Measurements from ENCODE around the gene FAM9A. TPM values are rescaled to one million over a fixed set of nuclear protein-coding genes. Genes with fewer than 3 reads are reported as not detected.
A peak's percentile ranks its signal among the peaks of the same experiment; 100 is the strongest.

The FAM9A gene
- total and polyA plus RNA-seq, 2 of the 4 experiments (the other 2 are of a cell fraction), result not detected

GRCh38 chrX:8782595-8782994 lies 18.6 kb downstream of the FAM9A start:
- no TSS peak for BruUV-seq (replicated peaks)
- H2AFZ ChIP-seq (replicated peaks; ENCODE audit: low read length, poor library complexity), result peak overlapping the region; percentile 56
- WGBS, 2 experiments (ENCODE audit: extremely low coverage in 2 of 2, insufficient read length in 1 of 2), result 80% methylated on average over 6 of the region's 9 CpGs; no CpG with 5 or more reads in 1 of the 2 experiments

More at GRCh38 chrX:8782595-8782994, 18.6 kb downstream of the FAM9A start:
- no peak overlapping the region for H3K23ac ChIP-seq (ENCODE audit: low read depth, low read length)
- in situ Hi-C loops (cut with MboI; ENCODE audit: low sequenced_read_pairs) (no loop called here), intact Hi-C loops (cut with micrococcal nuclease) (no loop called here), dilution Hi-C loops (cut with HindIII; ENCODE audit: low sequenced_read_pairs, unreplicated experiment) (no loop called here)
- H3K14ac ChIP-seq (replicated peaks; ENCODE audit: low read depth, low read length), result no peak overlapping the region
- POLR2A ChIA-PET (ENCODE audit: unreplicated experiment), result no interaction called here
- no peak overlapping the region for H3K4me3 ChIP-seq (ENCODE audit: insufficient read depth, low read depth, low read length)
- CTCF ChIA-PET, result no interaction called here
- H2AK9ac ChIP-seq (replicated peaks; ENCODE audit: low read depth, low read length, poor library complexity), result no peak overlapping the region
- H4K20me1 ChIP-seq (ENCODE audit: insufficient read depth, low read length), result no peaks in the 10 kb centered on the region
- DNase-seq, result no peak
- H3K4me2 ChIP-seq (ENCODE audit: low read depth, low read length), result no peak overlapping the region
- H3K18ac ChIP-seq (ENCODE audit: low read depth, low read length), result no peak overlapping the region
- H2BK5ac ChIP-seq (ENCODE audit: low read depth, low read length, poor library complexity, severe bottlenecking), result no peak overlapping the region
- H2AK5ac ChIP-seq (ENCODE audit: low read depth, low read length), result no peak overlapping the region
- H3K9me3 ChIP-seq (ENCODE audit: control insufficient read depth, insufficient read depth, low read length), result no peaks in the 10 kb centered on the region
- no peak overlapping the region for H2BK20ac ChIP-seq (ENCODE audit: low read depth, low read length)
- H2BK120ac ChIP-seq (ENCODE audit: low read depth, low read length), result no peak overlapping the region
- no peak for TF ChIP-seq ELK1 (IDR thresholded peaks at IDR 0.05; ENCODE audit: borderline replicate concordance, low read depth, low read length)
- TF ChIP-seq SMC3 (IDR thresholded peaks at IDR 0.05; ENCODE audit: low read depth, low read length), result no peak
- TF ChIP-seq CHD1 (IDR thresholded peaks at IDR 0.05; ENCODE audit: low read depth, low read length), result no peak
- no peak for TF ChIP-seq NFE2L2 (IDR thresholded peaks at IDR 0.05; ENCODE audit: low read depth, low read length)
- TF ChIP-seq POLR2A (IDR thresholded peaks at IDR 0.05; ENCODE audit: low read depth, low read length), result no peak
- TF ChIP-seq USF2 (IDR thresholded peaks at IDR 0.05; ENCODE audit: low read depth, low read length), result no peak
- TF ChIP-seq MAZ (IDR thresholded peaks at IDR 0.05; ENCODE audit: borderline replicate concordance, low read depth, low read length), result no peak
- TF ChIP-seq RCOR1 (IDR thresholded peaks at IDR 0.05; ENCODE audit: insufficient replicate concordance, low read length), result no peak
- TF ChIP-seq RFX5 (IDR thresholded peaks at IDR 0.05; ENCODE audit: low read depth, low read length), result no peak
- H3K4me1 ChIP-seq (ENCODE audit: control insufficient read depth, insufficient read depth, low read length), result no peaks in the 10 kb centered on the region
- no peak for ATAC-seq (ENCODE audit: low read depth)
- no peak overlapping the region for H4K91ac ChIP-seq (ENCODE audit: insufficient read depth, low read depth, low read length)
- H4K5ac ChIP-seq (ENCODE audit: low read depth, low read length), result no peak overlapping the region
- peak overlapping the region in 1 of 2 experiments; percentile 60; a peak in 1 of 4 replicates for H4K8ac ChIP-seq (ENCODE audit: low read depth in 2 of 2, low read length in 2 of 2)
- no peaks in the 10 kb centered on the region for H3K9me1 ChIP-seq (ENCODE audit: insufficient read depth, low read length)
- H3K4ac ChIP-seq (ENCODE audit: low read depth, low read length), result no peak overlapping the region
- H2BK15ac ChIP-seq (ENCODE audit: low read depth, low read length), result no peak overlapping the region
- H3K56ac ChIP-seq (ENCODE audit: extremely low read depth, insufficient read depth, low read length), result no peak overlapping the region
- H3K36me3 ChIP-seq (ENCODE audit: control insufficient read depth, insufficient read depth, low read length), result no peaks in the 10 kb centered on the region
- H3K27me3 ChIP-seq (ENCODE audit: control insufficient read depth, insufficient read depth, low read length), result no peaks in the 10 kb centered on the region
- no peak overlapping the region for H3K27ac ChIP-seq (ENCODE audit: insufficient read depth, low read length)
- H3K79me1 ChIP-seq (ENCODE audit: low read depth in 1 of 2, low read length in 2 of 2), result no peaks in the 10 kb centered on the region
- H3K9ac ChIP-seq (ENCODE audit: low read depth, low read length), result no peak overlapping the region
